DND-41 (cell line): Measurements from ENCODE around the gene KANSL1L.

ENCODE experiments used
- ATAC-seq: fragments of 200-7000 bp; cut with Tn5 transposase; 3 replicates; pipeline ENCODE4 v1.9.1; 2021; ENCODE audit warnings: low read depth; ENCODE audit not compliant: insufficient read depth
- DNase-seq: peaks from one replicate; pipeline ENCODE4 v3.0.0-alpha.2; 2020
- H2AFZ ChIP-seq: 2 replicates; pipeline ENCODE4 v1.6.0; 2012; ENCODE audit warnings: low read depth, low read length
- H3K27ac ChIP-seq: 2 replicates; pipeline ENCODE4 v1.5.1; 2012; ENCODE audit warnings: low read length, inconsistent platforms
- H3K27me3 ChIP-seq: fragments of 200-600 bp; sonication (generic); 2 replicates; pipeline ENCODE4 v1.6.0; 2012; ENCODE audit warnings: low read length, mild to moderate bottlenecking, inconsistent platforms; ENCODE audit not compliant: insufficient read depth, poor library complexity
- H3K36me3 ChIP-seq: 2 replicates; pipeline ENCODE4 v1.5.1; 2012; ENCODE audit warnings: low read length, inconsistent platforms; ENCODE audit not compliant: insufficient read depth
- H3K4me1 ChIP-seq: 2 replicates; pipeline ENCODE4 v1.5.1; 2012; ENCODE audit warnings: mild to moderate bottlenecking, low read length; ENCODE audit not compliant: insufficient read depth
- H3K4me2 ChIP-seq: 2 replicates; pipeline ENCODE4 v1.6.0; 2012; ENCODE audit warnings: mild to moderate bottlenecking, moderate library complexity, low read length, inconsistent platforms; ENCODE audit not compliant: insufficient read depth
- H3K4me3 ChIP-seq, 2 experiments: fragments of 200-600 bp in 1 of 2; shearing (Covaris generic) in 1 of 2; 2 replicates each; pipeline ENCODE4 v1.5.1; 2012 to 2016; ENCODE audit warnings: inconsistent platforms in 2 of 2, low read length in 2 of 2, mild to moderate bottlenecking in 2 of 2, low read depth in 1 of 2, moderate library complexity in 1 of 2
- H3K79me2 ChIP-seq: 2 replicates; pipeline ENCODE4 v1.6.0; 2012; ENCODE audit warnings: low read length, inconsistent platforms; ENCODE audit not compliant: insufficient read depth
- H3K9ac ChIP-seq: 2 replicates; pipeline ENCODE4 v1.6.0; 2012; ENCODE audit warnings: low read depth, mild to moderate bottlenecking, inconsistent platforms, low read length, moderate library complexity
- H3K9me3 ChIP-seq: 2 replicates; pipeline ENCODE4 v1.5.1; 2012; ENCODE audit warnings: low read length, moderate library complexity, mild to moderate bottlenecking, inconsistent platforms; ENCODE audit not compliant: insufficient read depth, severe bottlenecking
- H4K20me1 ChIP-seq: 2 replicates; pipeline ENCODE4 v1.6.0; 2012; ENCODE audit warnings: low read length; ENCODE audit not compliant: insufficient read depth
- CTCF ChIP-seq: IDR thresholded peaks from 2 replicates; pipeline ENCODE4 v1.5.1; 2012; ENCODE audit warnings: borderline replicate concordance, low read length, moderate library complexity, mild to moderate bottlenecking; ENCODE audit not compliant: poor library complexity, severe bottlenecking; ENCODE audit errors: extremely low read depth
- EZH2 ChIP-seq: IDR thresholded peaks from 3 replicates; pipeline ENCODE4 v1.6.1; 2012; ENCODE audit warnings: borderline replicate concordance, low read depth, mild to moderate bottlenecking, moderate library complexity, low read length, inconsistent platforms; ENCODE audit not compliant: severe bottlenecking

KANSL1L gene

GRCh38 chr2:209990838-209991237 is 180.4 kb downstream of the KANSL1L start:
- no peaks in the 10 kb centered on the region for H3K36me3 ChIP-seq
- H3K79me2 ChIP-seq: no peaks in the 10 kb centered on the region
- no peaks in the 10 kb centered on the region for H3K9me3 ChIP-seq
- DNase-seq (no peak), ATAC-seq (no peak)
- H3K4me3 ChIP-seq: no peak overlapping the region
- H3K4me1 ChIP-seq: no peaks in the 10 kb centered on the region
- H3K9ac ChIP-seq: no peak overlapping the region
- H2AFZ ChIP-seq: no peak overlapping the region
- H3K27ac ChIP-seq: no peak overlapping the region
- peaks cover 11% of the 10 kb centered on the region for H3K27me3 ChIP-seq
- H3K4me2 ChIP-seq: no peak overlapping the region
- H4K20me1 ChIP-seq: no peaks in the 10 kb centered on the region
- TF ChIP-seq CTCF: no peak
- TF ChIP-seq EZH2: no peak

GRCh38 chr2:209988010-209988409 is 183.2 kb downstream of the KANSL1L start:
- Histone ChIP-seq H3K4me3 (no peak overlapping the region), H3K27ac (no peak overlapping the region), H2AFZ (no peak overlapping the region), H3K4me1 (no peaks in the 10 kb centered on the region), H4K20me1 (no peaks in the 10 kb centered on the region), H3K9ac (no peak overlapping the region), H3K9me3 (no peaks in the 10 kb centered on the region), H3K36me3 (no peaks in the 10 kb centered on the region), H3K27me3 (peaks cover 14% of the 10 kb centered on the region), H3K4me2 (no peak overlapping the region), H3K79me2 (no peaks in the 10 kb centered on the region)
- ATAC-seq (no peak), DNase-seq (no peak)
- TF ChIP-seq EZH2: no peak
- TF ChIP-seq CTCF: no peak

GRCh38 chr2:209986415-209986814 is 184.8 kb downstream of the KANSL1L start:
- TF ChIP-seq EZH2: no peak
- TF ChIP-seq CTCF: no peak

DNA sequence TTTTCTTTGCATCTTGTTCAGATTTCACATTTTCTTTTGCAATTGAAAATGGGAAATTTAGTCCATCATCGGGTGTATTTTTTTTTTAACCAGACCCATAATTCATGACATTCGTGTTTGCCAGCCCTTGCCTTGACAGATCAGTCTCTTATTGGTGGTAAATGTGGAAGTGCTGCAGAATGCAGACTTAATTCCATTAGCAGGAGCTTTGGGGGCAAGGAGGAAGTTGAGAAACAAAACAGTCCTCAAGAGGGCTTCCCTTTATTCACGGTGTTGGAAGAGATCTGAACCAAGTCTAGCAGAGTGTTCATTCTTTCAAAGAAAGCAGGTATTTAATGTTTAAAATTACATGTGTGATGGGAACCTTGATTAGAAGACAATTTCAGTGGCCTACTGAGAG is 185.3 kb downstream of the KANSL1L start:
- no peak overlapping the region for H3K9ac ChIP-seq
- no peaks in the 10 kb centered on the region for H3K4me1 ChIP-seq
- H3K79me2 ChIP-seq: no peaks in the 10 kb centered on the region
- peaks cover 14% of the 10 kb centered on the region for H3K27me3 ChIP-seq
- no peaks in the 10 kb centered on the region for H3K9me3 ChIP-seq
- H3K36me3 ChIP-seq: no peaks in the 10 kb centered on the region
- no peak overlapping the region for H3K27ac ChIP-seq
- H3K4me3 ChIP-seq: no peak overlapping the region
- no peak overlapping the region for H2AFZ ChIP-seq
- no peaks in the 10 kb centered on the region for H4K20me1 ChIP-seq
- no peak for DNase-seq
- no peak overlapping the region for H3K4me2 ChIP-seq
- no peak for ATAC-seq
- no peak for TF ChIP-seq EZH2
- no peak for TF ChIP-seq CTCF

More at GRCh38 chr2:209986415-209986814, 184.8 kb downstream of the KANSL1L start:
- Histone ChIP-seq H3K4me3 (no peak overlapping the region), H3K27ac (no peak overlapping the region), H3K27me3 (peaks cover 14% of the 10 kb centered on the region), H3K9ac (no peak overlapping the region), H4K20me1 (no peaks in the 10 kb centered on the region), H3K36me3 (no peaks in the 10 kb centered on the region), H3K79me2 (no peaks in the 10 kb centered on the region), H3K4me1 (no peaks in the 10 kb centered on the region), H2AFZ (no peak overlapping the region), H3K9me3 (no peaks in the 10 kb centered on the region), H3K4me2 (no peak overlapping the region)
- ATAC-seq (no peak), DNase-seq (no peak)
